HCT116 (cell line): ENCODE measurements around the gene CARS1. TPM values are rescaled to one million over a fixed set of nuclear protein-coding genes. Genes with fewer than 3 reads are reported as not detected.
A peak's percentile ranks its signal among the peaks of the same experiment; 100 is the strongest.

ENCODE experiments used
- ATAC-seq: fragments of 200-7000 bp; cut with Tn5 transposase; 2 replicates; pipeline ENCODE4 v1.9.1; 2020; ENCODE audit warnings: mild to moderate bottlenecking, moderate library complexity
- BruUV-seq: library from RNA; stranded (reverse); fragments of 400-500 nt; replicated peaks from 2 replicates; lab custom pipeline; 2021; lab: Mats Ljungman, UMichigan
- CTCF ChIA-PET: fragments of 300-600 bp; sonication (Branson Sonifier 250); formaldehyde crosslinking; loops from one replicate; lab custom pipeline; 2021; ENCODE audit warnings: antibody characterized with exemption; lab: Charles Lee
- POLR2A ChIA-PET: fragments of 300-600, 350-600 bp; sonication (Branson Sonifier 250); formaldehyde crosslinking; loops from one replicate; lab custom pipeline; 2021; ENCODE audit warnings: antibody characterized with exemption; lab: Charles Lee
- RAD21 ChIA-PET, 2 experiments: fragments of 300-600 bp; sonication (Branson Sonifier 250); formaldehyde crosslinking; loops; one replicate each; lab custom pipeline; 2023; ENCODE audit warnings: low total read pairs in 2 of 2; ENCODE audit not compliant: uncharacterized antibody in 2 of 2, unreplicated experiment in 2 of 2, low non-redundant PET in 1 of 2; lab: Charles Lee
- DNase-seq: peaks from one replicate; pipeline ENCODE4 v3.0.0-alpha.2; 2010; ENCODE audit warnings: low read depth, low spot score
- H2AFZ ChIP-seq: fragments of 200-600 bp; shearing (Covaris generic), sonication (generic); 2 replicates; pipeline ENCODE4 v1.6.1; 2017; ENCODE audit warnings: low read depth, mixed run types, mixed read lengths, antibody characterized with exemption, low read length; ENCODE audit not compliant: poor library complexity, severe bottlenecking
- H3K27ac ChIP-seq: 2 replicates; pipeline ENCODE4 v1.5.1; 2012; ENCODE audit warnings: low read depth, low read length
- H3K27me3 ChIP-seq: fragments of 200-600 bp; sonication (generic); 2 replicates; pipeline ENCODE4 v1.6.1; 2016; ENCODE audit warnings: mixed run types, low read length, mixed read lengths; ENCODE audit not compliant: insufficient read depth
- H3K36me3 ChIP-seq, 2 experiments: fragments of 200-500 bp in 1 of 2; fragments of 200-600 bp in 1 of 2; sonication (Bioruptor generic) in 1 of 2; sonication (generic) in 1 of 2; 2 replicates each; pipeline versions ENCODE4 v1.5.1 to v1.6.1; 2014 to 2016; ENCODE audit warnings: low read length in 2 of 2, inconsistent platforms in 1 of 2, mixed read lengths in 1 of 2, mixed run types in 1 of 2; ENCODE audit not compliant: insufficient read depth in 2 of 2, control insufficient read depth in 1 of 2
- H3K4me1 ChIP-seq, 2 experiments: fragments of 200-600 bp in 1 of 2; sonication (generic) in 1 of 2; 2 replicates each; pipeline versions ENCODE4 v1.5.1 to v1.6.1; 2012 to 2017; ENCODE audit warnings: low read length in 2 of 2, inconsistent platforms in 1 of 2, mild to moderate bottlenecking in 1 of 2, mixed read lengths in 1 of 2, mixed run types in 1 of 2, moderate library complexity in 1 of 2; ENCODE audit not compliant: insufficient read depth in 2 of 2, control insufficient read depth in 1 of 2
- H3K4me2 ChIP-seq: fragments of 200-600 bp; sonication (generic); 2 replicates; pipeline ENCODE4 v1.6.1; 2017; ENCODE audit warnings: mixed run types, low read length, mixed read lengths
- H3K4me3 ChIP-seq, 2 experiments: fragments of 200-600 bp in 1 of 2; sonication (generic) in 1 of 2; replicated peaks in 1 of 2; 2 replicates each; pipeline ENCODE4 v1.5.1; 2011 to 2016; ENCODE audit warnings: low read length in 2 of 2, control low read depth in 1 of 2, low read depth in 1 of 2, mild to moderate bottlenecking in 1 of 2, mixed read lengths in 1 of 2, mixed run types in 1 of 2
- H3K79me2 ChIP-seq: fragments of 200-600 bp; sonication (generic); 2 replicates; pipeline ENCODE4 v1.6.1; 2017; ENCODE audit warnings: mild to moderate bottlenecking, mixed run types, low read length, moderate library complexity, mixed read lengths; ENCODE audit not compliant: insufficient read depth
- H3K9ac ChIP-seq: fragments of 200-600 bp; sonication (generic); 2 replicates; pipeline ENCODE4 v1.6.1; 2016; ENCODE audit warnings: low read length, mixed read lengths
- H3K9me2 ChIP-seq: fragments of 200-600 bp; sonication (generic), shearing (Covaris generic); 2 replicates; pipeline ENCODE4 v1.6.1; 2017; ENCODE audit warnings: mixed run types, mild to moderate bottlenecking, moderate library complexity; ENCODE audit not compliant: insufficient read depth
- H3K9me3 ChIP-seq, 2 experiments: fragments of 200-500 bp in 1 of 2; fragments of 200-600 bp in 1 of 2; sonication (Bioruptor generic) in 1 of 2; sonication (generic) in 1 of 2; 2 replicates each; pipeline ENCODE4 v1.6.1; 2014 to 2017; ENCODE audit warnings: low read length in 2 of 2, mixed read lengths in 2 of 2, inconsistent platforms in 1 of 2, low read depth in 1 of 2, mild to moderate bottlenecking in 1 of 2, mixed run types in 1 of 2, moderate library complexity in 1 of 2; ENCODE audit not compliant: control insufficient read depth in 1 of 2, insufficient read depth in 1 of 2
- H4K20me1 ChIP-seq: fragments of 200-600 bp; sonication (generic), shearing (Covaris generic); 2 replicates; pipeline ENCODE4 v1.6.1; 2017; ENCODE audit warnings: mixed run types, mild to moderate bottlenecking, moderate library complexity; ENCODE audit not compliant: insufficient read depth
- ATF3 ChIP-seq: IDR thresholded peaks from 2 replicates; pipeline ENCODE4 v1.6.1; 2012
- CBX3 ChIP-seq: IDR thresholded peaks from 2 replicates; pipeline ENCODE4 v1.6.1; 2012; ENCODE audit warnings: low read depth
- CTCF ChIP-seq, 3 experiments: fragments of 200-600 bp in 1 of 3; sonication (generic) in 1 of 3; IDR thresholded peaks in 2 of 3; conservative IDR thresholded peaks in 1 of 3; 2 replicates each; pipeline ENCODE4 v1.5.1; 2012 to 2017; ENCODE audit warnings: low read depth in 2 of 3, low read length in 2 of 3, antibody characterized with exemption in 1 of 3, borderline replicate concordance in 1 of 3, control low read depth in 1 of 3, mild to moderate bottlenecking in 1 of 3, mixed read lengths in 1 of 3, mixed run types in 1 of 3, moderate library complexity in 1 of 3; ENCODE audit not compliant: insufficient read depth in 1 of 3
- EGR1 ChIP-seq: IDR thresholded peaks from 2 replicates; pipeline ENCODE4 v1.6.1; 2012; ENCODE audit warnings: low read depth
- FOSL1 ChIP-seq: IDR thresholded peaks from 2 replicates; pipeline ENCODE4 v1.6.1; 2012; ENCODE audit warnings: low read depth
- JUND ChIP-seq: IDR thresholded peaks from 2 replicates; pipeline ENCODE4 v1.6.1; 2012
- MAX ChIP-seq: IDR thresholded peaks from 2 replicates; pipeline ENCODE4 v1.6.1; 2012
- POLR2A ChIP-seq: IDR thresholded peaks from 2 replicates; pipeline ENCODE4 v1.7.0; 2011; ENCODE audit warnings: borderline replicate concordance; ENCODE audit not compliant: insufficient read depth, insufficient read length; ENCODE audit errors: extremely low read depth
- POLR2AphosphoS5 ChIP-seq: IDR thresholded peaks from 2 replicates; pipeline ENCODE4 v1.6.1; 2011; ENCODE audit warnings: mild to moderate bottlenecking, low read depth, low read length, moderate library complexity
- SIN3A ChIP-seq: IDR thresholded peaks from 2 replicates; pipeline ENCODE4 v1.6.1; 2012; ENCODE audit warnings: low read depth
- SP1 ChIP-seq: IDR thresholded peaks from 2 replicates; pipeline ENCODE4 v1.6.1; 2012; ENCODE audit warnings: low read depth
- TCF7L2 ChIP-seq: IDR thresholded peaks from 2 replicates; pipeline ENCODE4 v1.7.0; 2011; ENCODE audit warnings: borderline replicate concordance, inconsistent platforms; ENCODE audit not compliant: insufficient read depth, insufficient read length; ENCODE audit errors: extremely low read depth
- ZFX ChIP-seq: fragments of 450-650 bp; IDR thresholded peaks from 2 replicates; pipeline ENCODE4 v1.6.1; 2017
- ZNF274 ChIP-seq: fragments of 200-500 bp; sonication (Bioruptor generic); IDR thresholded peaks from 2 replicates; pipeline ENCODE4 v1.6.1; 2014; ENCODE audit warnings: mild to moderate bottlenecking, low read depth, low read length, inconsistent platforms
- intact Hi-C: fragments of 100-400 bp; cut with micrococcal nuclease; formaldehyde crosslinking; loops from 2 replicates; pipeline ENCODE4 v1.10.0; 2022
- total RNA-seq: library from RNA; stranded (reverse); gene quantifications from one replicate; pipeline ENCODE4 v1.2.1, GENCODE V29; 2021; ENCODE audit not compliant: unreplicated experiment

CARS1 gene
- total RNA-seq, 1 experiment from 2014 or later, result 124 TPM

- Histone ChIP-seq H3K4me3 (no peak overlapping the region), H3K27ac (no peak overlapping the region), H3K36me3 (peaks cover 20 to 50% of the 10 kb centered on the region in 2 experiments; a peak in 3 of 4 replicates), H3K9ac (no peak overlapping the region), H2AFZ (no peak overlapping the region), H3K4me2 (no peak overlapping the region), H4K20me1 (no peaks in the 10 kb centered on the region), H3K79me2 (no peaks in the 10 kb centered on the region), H3K9me3 (no peaks in the 10 kb centered on the region), H3K27me3 (no peaks in the 10 kb centered on the region), H3K4me1 (no peaks in the 10 kb centered on the region), H3K9me2 (no peaks in the 10 kb centered on the region)
- no TSS peak for BruUV-seq
- POLR2A ChIA-PET, result no interaction called here
- CTCF ChIA-PET, result no interaction called here
- no peak for ATAC-seq
- intact Hi-C loops, result no loop called here
- DNase-seq, result no peak
- RAD21 ChIA-PET, result no interaction called here
- TF ChIP-seq POLR2AphosphoS5, result peak; percentile 9; the same call in 1 of the 2 replicates
- no peak for TF ChIP-seq MAX
Observed at GRCh38 chr11:3011891-3012885, 45.0 kb downstream of the CARS1 start.

- no peaks in the 10 kb centered on the region for H3K4me1 ChIP-seq
- peaks cover 14 to 42% of the 10 kb centered on the region in 2 experiments; a peak in 3 of 4 replicates for H3K36me3 ChIP-seq
- H2AFZ ChIP-seq, result no peak overlapping the region
- no peaks in the 10 kb centered on the region for H3K9me3 ChIP-seq
- no peak overlapping the region for H3K27ac ChIP-seq
- ChIA-PET CTCF (no interaction called here), RAD21 (no interaction called here), POLR2A (no interaction called here)
- H3K9me2 ChIP-seq, result no peaks in the 10 kb centered on the region
- ATAC-seq (no peak), DNase-seq (no peak)
- H3K27me3 ChIP-seq, result no peaks in the 10 kb centered on the region
- no peaks in the 10 kb centered on the region for H3K79me2 ChIP-seq
- no peak overlapping the region for H3K4me3 ChIP-seq
- H4K20me1 ChIP-seq, result no peaks in the 10 kb centered on the region
- H3K4me2 ChIP-seq, result no peak overlapping the region
- BruUV-seq, result no TSS peak
- no peak overlapping the region for H3K9ac ChIP-seq
- intact Hi-C loops, result no loop called here
- no peak for TF ChIP-seq SP1
- no peak for TF ChIP-seq ZFX
- no peak for TF ChIP-seq ATF3
- TF ChIP-seq CBX3, result no peak
- no peak for TF ChIP-seq MAX
- TF ChIP-seq ZNF274, result no peak
- TF ChIP-seq CTCF (IDR thresholded peaks at IDR 0.05 in 2 of 3, conservative IDR thresholded peaks at IDR 0.05 in 1 of 3; ENCODE audit: borderline replicate concordance in 1 of 3, insufficient read depth in 1 of 3, low read depth in 2 of 3, low read length in 2 of 3), result no peak
- TF ChIP-seq FOSL1, result no peak
- no peak for TF ChIP-seq EGR1
- TF ChIP-seq JUND, result no peak
- TF ChIP-seq SIN3A, result no peak
- TF ChIP-seq TCF7L2, result no peak
- no peak for TF ChIP-seq POLR2A
Observed at GRCh38 chr11:3010521-3011275, 46.5 kb downstream of the CARS1 start.
